Neural cell (in vitro differentiated cells): ENCODE results near the gene ATL1.

Source experiments
- CTCF ChIP-seq: fragments of 450-650 bp; IDR thresholded peaks from 2 replicates; pipeline ENCODE4 v1.5.1; 2014; ENCODE audit warnings: antibody characterized with exemption, mild to moderate bottlenecking, moderate library complexity; ENCODE audit not compliant: poor library complexity, severe bottlenecking
- EP300 ChIP-seq: fragments of 450-650 bp; conservative IDR thresholded peaks from 2 replicates; pipeline ENCODE4 v1.6.1; 2014; ENCODE audit warnings: antibody characterized with exemption, mild to moderate bottlenecking, moderate library complexity; ENCODE audit not compliant: poor library complexity, severe bottlenecking
- EZH2 ChIP-seq: fragments of 200-600, 300-800 bp; shearing (Covaris generic), sonication (generic); IDR thresholded peaks from 2 replicates; pipeline ENCODE4 v1.6.1; 2014; ENCODE audit warnings: antibody characterized with exemption, low read length, borderline replicate concordance, mild to moderate bottlenecking; ENCODE audit not compliant: insufficient read depth, poor library complexity, severe bottlenecking
- MXI1 ChIP-seq: fragments of 450-650 bp; conservative IDR thresholded peaks from 2 replicates; pipeline ENCODE4 v1.6.1; 2014; ENCODE audit warnings: antibody characterized with exemption, mild to moderate bottlenecking; ENCODE audit not compliant: poor library complexity, severe bottlenecking
- POLR2AphosphoS5 ChIP-seq: IDR thresholded peaks from 2 replicates; pipeline ENCODE4 v1.6.1; 2012
- RAD21 ChIP-seq: fragments of 450-650 bp; conservative IDR thresholded peaks from 2 replicates; pipeline ENCODE4 v1.6.1; 2014; ENCODE audit warnings: antibody characterized with exemption, mild to moderate bottlenecking, moderate library complexity
- SMC3 ChIP-seq: fragments of 450-650 bp; conservative IDR thresholded peaks from 2 replicates; pipeline ENCODE4 v1.6.1; 2014; ENCODE audit warnings: antibody characterized with exemption, mild to moderate bottlenecking, moderate library complexity; ENCODE audit not compliant: poor library complexity
- TAF1 ChIP-seq: IDR thresholded peaks from 2 replicates; pipeline ENCODE4 v1.6.1; 2012; ENCODE audit warnings: low read depth

- TF ChIP-seq POLR2AphosphoS5 = no peak
- no peak for TF ChIP-seq TAF1
- TF ChIP-seq SMC3 = no peak
- TF ChIP-seq CTCF = no peak
- TF ChIP-seq EZH2 = no peak
- no peak for TF ChIP-seq EP300
- TF ChIP-seq RAD21 = no peak
- TF ChIP-seq MXI1 = no peak
Observed at GRCh38 chr14:50530358-50530757, 29.6 kb upstream of the ATL1 start.
